Measurements from ENCODE around the gene GNL3. TPM values are rescaled to one million over a fixed set of nuclear protein-coding genes. Genes with fewer than 3 reads are reported as not detected.

GNL3 gene
- total and polyA plus RNA-seq, 2 donors (not counting 3 experiments of a cell fraction or from before 2014, with no cell fraction given), result 27.8 to 109 TPM

GRCh38 chr3:52719618-52720017, 33.8 kb downstream of the GNL3 start:
- H3K4me3 ChIP-seq (replicated peaks in 1 of 3; ENCODE audit: insufficient read depth in 1 of 3, low read depth in 1 of 3, low read length in 3 of 3), result no peak overlapping the region
- dilution Hi-C loops (cut with MboI; ENCODE audit: extremely low pct_ligation_motif_present, low sequenced_read_pairs) (no loop called here), intact Hi-C loops (cut with micrococcal nuclease) (no loop called here)
- TF ChIP-seq, protein P1, sequence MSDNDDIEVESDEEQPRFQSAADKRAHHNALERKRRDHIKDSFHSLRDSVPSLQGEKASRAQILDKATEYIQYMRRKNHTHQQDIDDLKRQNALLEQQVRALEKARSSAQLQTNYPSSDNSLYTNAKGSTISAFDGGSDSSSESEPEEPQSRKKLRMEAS (IDR thresholded peaks at IDR 0.05; ENCODE audit: insufficient read depth, insufficient read length), result no peak
- no peaks in the 10 kb centered on the region for H3K79me2 ChIP-seq (ENCODE audit: control insufficient read depth, insufficient read depth, low read length)
- H3K4me2 ChIP-seq (ENCODE audit: insufficient read depth, low read length), result no peak overlapping the region
- H3K9me1 ChIP-seq (replicated peaks; ENCODE audit: control insufficient read depth, extremely low read depth, insufficient read depth, low read length), result no peaks in the 10 kb centered on the region
- BruUV-seq (replicated peaks), result no TSS peak
- no peak overlapping the region for H2AFZ ChIP-seq (ENCODE audit: low read depth, low read length)
- H3K9me3 ChIP-seq (replicated peaks; ENCODE audit: control insufficient read depth, insufficient read depth, low read length), result no peaks in the 10 kb centered on the region
- no peaks in the 10 kb centered on the region for H4K20me1 ChIP-seq (replicated peaks; ENCODE audit: control insufficient read depth, extremely low read depth, insufficient read depth, low read length)
- peaks cover 0 to 3% of the 10 kb centered on the region in 2 experiments for H3K36me3 ChIP-seq (ENCODE audit: control insufficient read depth in 2 of 2, extremely low read depth in 1 of 2, insufficient read depth in 2 of 2, low read length in 2 of 2)
- no peak for DNase-seq (ENCODE audit: low read depth, low spot score)
- no peaks in the 10 kb centered on the region for H3K27me3 ChIP-seq (ENCODE audit: control insufficient read depth in 2 of 2, insufficient read depth in 2 of 2, low read length in 2 of 2)
- POLR2A ChIA-PET, result no interaction called here
- H3K4me1 ChIP-seq (ENCODE audit: control insufficient read depth, extremely low read depth, insufficient read depth, low read length), result no peaks in the 10 kb centered on the region
- H3K27ac ChIP-seq (ENCODE audit: insufficient read depth, low read depth, low read length), result no peak overlapping the region
- no peak for FAIRE-seq
- CTCF ChIA-PET, result interaction anchor here (1.1 kb wide), 1 partner anchor 102 kb away, joined by 3 read pairs; no protein-coding TSS in a partner anchor
- H3K9ac ChIP-seq (replicated peaks; ENCODE audit: extremely low read depth, insufficient read depth, low read length), result no peak overlapping the region

GRCh38 chr3:52721002-52721729, 35.3 kb downstream of the GNL3 start:
- Histone ChIP-seq H3K9ac (replicated peaks; ENCODE audit: extremely low read depth, insufficient read depth, low read length) (no peak overlapping the region), H3K4me3 (replicated peaks in 1 of 3; ENCODE audit: insufficient read depth in 1 of 3, low read depth in 1 of 3, low read length in 3 of 3) (no peak overlapping the region), H3K36me3 (ENCODE audit: control insufficient read depth in 2 of 2, extremely low read depth in 1 of 2, insufficient read depth in 2 of 2, low read length in 2 of 2) (peaks cover 0 to 3% of the 10 kb centered on the region in 2 experiments), H3K4me2 (ENCODE audit: insufficient read depth, low read length) (no peak overlapping the region), H3K27ac (ENCODE audit: insufficient read depth, low read depth, low read length) (no peak overlapping the region), H4K20me1 (replicated peaks; ENCODE audit: control insufficient read depth, extremely low read depth, insufficient read depth, low read length) (no peaks in the 10 kb centered on the region), H3K9me3 (replicated peaks; ENCODE audit: control insufficient read depth, insufficient read depth, low read length) (no peaks in the 10 kb centered on the region), H3K27me3 (ENCODE audit: control insufficient read depth in 2 of 2, insufficient read depth in 2 of 2, low read length in 2 of 2) (no peaks in the 10 kb centered on the region), H3K4me1 (ENCODE audit: control insufficient read depth, extremely low read depth, insufficient read depth, low read length) (no peaks in the 10 kb centered on the region), H2AFZ (ENCODE audit: low read depth, low read length) (no peak overlapping the region), H3K79me2 (ENCODE audit: control insufficient read depth, insufficient read depth, low read length) (no peaks in the 10 kb centered on the region), H3K9me1 (replicated peaks; ENCODE audit: control insufficient read depth, extremely low read depth, insufficient read depth, low read length) (no peaks in the 10 kb centered on the region)
- ChIA-PET CTCF (no interaction called here), POLR2A (no interaction called here)
- dilution Hi-C loops (cut with MboI; ENCODE audit: extremely low pct_ligation_motif_present, low sequenced_read_pairs) (no loop called here), intact Hi-C loops (cut with micrococcal nuclease) (no loop called here)
- FAIRE-seq, result no peak
- TF ChIP-seq JUN (IDR thresholded peaks at IDR 0.05; ENCODE audit: borderline replicate concordance, insufficient read depth, insufficient read length, low read depth), result no peak
- no peak for TF ChIP-seq MYC (IDR thresholded peaks at IDR 0.05; ENCODE audit: low read depth, low read length)
- TF ChIP-seq EZH2 (IDR thresholded peaks at IDR 0.05; ENCODE audit: borderline replicate concordance, low read depth, low read length, severe bottlenecking), result no peak
- TF ChIP-seq CTCF (IDR thresholded peaks at IDR 0.05; ENCODE audit: extremely low read depth in 1 of 2, insufficient read depth in 1 of 2, low read depth in 1 of 2, low read length in 2 of 2), result no peak
- TF ChIP-seq, protein P1 (IDR thresholded peaks at IDR 0.05; ENCODE audit: insufficient read depth, insufficient read length), result no peak
- no peak for TF ChIP-seq POLR2AphosphoS5 (IDR thresholded peaks at IDR 0.05; ENCODE audit: insufficient read depth, low read depth, low read length)
- TF ChIP-seq GATA2 (IDR thresholded peaks at IDR 0.05; ENCODE audit: insufficient read depth, insufficient read length, low read depth, low read length), result no peak
- no peak for TF ChIP-seq POLR2A (IDR thresholded peaks at IDR 0.05; ENCODE audit: low read depth, low read length)
- no peak for DNase-seq (ENCODE audit: low read depth, low spot score)
- BruUV-seq (replicated peaks), result no TSS peak

All from endothelial cell of umbilical vein (primary cell).